ENCODE results near the gene OR6Y1.

OR6Y1 gene

DNA sequence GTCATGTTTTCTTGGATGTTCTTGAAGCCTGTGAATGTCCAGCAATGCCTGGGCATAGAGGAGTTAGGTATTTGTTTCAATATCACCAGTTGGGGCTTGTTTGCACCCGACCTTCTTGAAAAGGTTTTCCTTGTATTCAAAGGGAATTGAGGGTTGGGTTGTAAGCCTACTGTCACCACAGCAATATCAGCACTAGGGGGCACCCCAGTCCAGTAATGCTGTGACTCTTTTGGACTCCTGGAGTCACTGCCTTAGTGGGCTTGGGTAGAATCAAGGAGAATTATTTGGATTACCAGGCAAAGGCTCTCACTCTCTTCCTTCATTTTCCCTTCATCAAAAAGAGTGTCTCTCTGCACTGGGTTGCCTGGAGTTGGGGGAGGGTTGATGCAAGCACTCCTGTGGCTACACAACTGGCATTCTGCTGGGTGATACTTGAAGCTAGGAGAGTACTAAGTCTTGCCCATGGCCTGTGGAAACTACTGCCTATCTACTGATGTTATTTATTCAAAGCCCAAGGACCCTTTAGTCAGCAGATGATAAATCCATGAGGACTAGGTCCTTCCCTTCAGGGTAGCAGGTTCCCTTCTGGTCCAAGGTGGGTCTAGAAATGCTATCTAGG is 47.7 kb downstream of the OR6Y1 start:
- no peak for DNase-seq (ENCODE audit: low read depth, low spot score)

DNA sequence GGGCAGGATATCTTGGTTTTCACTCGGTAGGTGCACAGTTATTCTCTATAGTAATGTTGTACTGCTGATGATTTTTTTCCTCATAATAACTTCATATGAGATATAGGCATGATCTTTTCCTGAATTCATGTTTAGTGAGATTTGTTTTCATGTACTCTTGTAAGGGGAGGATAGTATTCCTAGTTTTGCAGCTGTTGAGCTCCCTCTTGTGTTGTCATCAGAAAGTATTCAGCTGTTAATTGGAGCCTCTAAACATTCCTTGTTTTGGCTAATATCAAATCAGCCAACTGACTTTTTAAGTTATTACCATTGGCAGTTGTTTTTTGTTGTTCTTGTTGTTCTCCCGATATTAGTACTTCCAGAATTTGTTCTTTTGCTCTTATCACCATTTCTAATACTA is 57.8 kb downstream of the OR6Y1 start:
- DNase-seq (ENCODE audit: low read depth, low spot score), result no peak

DNA sequence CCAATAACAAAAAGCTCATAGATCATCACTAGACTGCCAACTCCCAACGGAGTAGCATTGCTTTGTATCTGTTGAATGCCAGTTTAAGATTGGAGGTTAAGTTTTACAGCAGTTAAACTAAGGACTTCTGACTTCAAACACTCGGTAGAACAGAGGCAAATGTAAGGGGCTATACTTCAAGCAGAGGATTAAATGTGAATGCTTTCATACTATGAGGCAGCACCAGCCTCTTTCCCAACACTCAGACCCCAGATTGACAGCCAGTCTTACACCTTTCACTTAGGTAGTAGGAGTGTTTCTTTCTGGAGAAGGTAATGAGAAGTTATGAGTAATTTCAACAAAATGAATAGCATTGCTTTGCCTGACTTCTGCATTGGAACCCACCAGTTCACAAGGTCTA is 59.4 kb downstream of the OR6Y1 start:
- no peak for DNase-seq (ENCODE audit: low read depth, low spot score)
